Activated CD4-positive, alpha-beta T cell treated with anti-CD3 and anti-CD28 coated beads, Interleukin-2, amount 50 U/mL, for 4 hours (primary cell): Measurements from ENCODE around the gene INTS2.
"Not testable (repeated sequence)": the region's sequence is repeated elsewhere in the genome, so short reads cannot be mapped to it uniquely, and the experiment has no call there.

Source experiments
- DNase-seq, 2 experiments: peaks; one replicate each; pipeline ENCODE4 v3.0.0-alpha.2; 2020

Gene INTS2

GRCh38 chr17:61819265-61819664 lies 108.5 kb downstream of the INTS2 start:
- DNase-seq: not testable (repeated sequence)

GRCh38 chr17:61818225-61818624 lies 109.6 kb downstream of the INTS2 start:
- no peak for DNase-seq

- DNase-seq: no peak
Observed at GRCh38 chr17:61817452-61817851, 110.3 kb downstream of the INTS2 start.

- DNase-seq: no peak
Observed at GRCh38 chr17:61816538-61816937, 111.2 kb downstream of the INTS2 start.

GRCh38 chr17:61815863-61816503 lies 111.8 kb downstream of the INTS2 start:
- no peak for DNase-seq
